ENCODE results near the gene MAP1B. TPM values are rescaled to one million over a fixed set of nuclear protein-coding genes. Genes with fewer than 3 reads are reported as not detected.

Gene MAP1B
- total RNA-seq, 1 donor from 2014 or later = 8.4 TPM

DNA sequence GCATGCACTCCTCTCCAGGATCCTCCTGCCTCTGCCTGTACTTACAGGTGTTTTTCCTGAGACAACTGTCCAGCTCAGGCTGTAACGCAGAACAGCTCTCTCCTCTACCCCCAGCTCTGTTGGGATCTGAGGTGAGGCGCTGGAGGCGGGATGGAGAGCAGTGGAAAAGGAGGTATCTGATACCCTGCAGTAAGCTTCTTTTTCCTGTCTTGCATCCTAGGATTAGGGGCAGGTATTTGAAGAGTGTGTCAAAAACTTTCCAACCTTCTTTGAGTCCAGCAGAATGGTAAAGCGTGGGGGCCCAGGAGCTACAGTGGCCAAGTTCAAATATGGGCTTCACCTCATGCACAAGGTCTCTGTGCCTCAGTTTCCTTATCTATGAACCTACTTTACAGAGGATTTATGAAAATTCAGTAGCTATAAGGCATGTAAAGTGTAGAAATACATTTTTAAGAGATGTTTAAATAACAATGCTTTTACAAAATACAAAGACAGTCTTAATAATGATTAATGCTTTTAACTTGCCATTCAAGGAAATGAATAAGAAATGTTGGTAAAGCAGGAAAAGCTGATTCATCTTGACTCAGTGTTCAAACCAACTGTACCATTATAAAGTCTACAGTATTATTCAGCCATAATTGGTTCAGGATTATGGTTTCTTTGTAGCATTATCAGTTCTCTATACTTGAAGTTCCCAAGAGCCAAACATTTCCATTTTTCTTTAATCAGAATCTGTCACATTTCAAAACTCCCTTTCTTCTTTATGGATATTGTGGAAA, 26.1 kb downstream of the MAP1B start:
- ATAC-seq = peak; percentile 80

DNA sequence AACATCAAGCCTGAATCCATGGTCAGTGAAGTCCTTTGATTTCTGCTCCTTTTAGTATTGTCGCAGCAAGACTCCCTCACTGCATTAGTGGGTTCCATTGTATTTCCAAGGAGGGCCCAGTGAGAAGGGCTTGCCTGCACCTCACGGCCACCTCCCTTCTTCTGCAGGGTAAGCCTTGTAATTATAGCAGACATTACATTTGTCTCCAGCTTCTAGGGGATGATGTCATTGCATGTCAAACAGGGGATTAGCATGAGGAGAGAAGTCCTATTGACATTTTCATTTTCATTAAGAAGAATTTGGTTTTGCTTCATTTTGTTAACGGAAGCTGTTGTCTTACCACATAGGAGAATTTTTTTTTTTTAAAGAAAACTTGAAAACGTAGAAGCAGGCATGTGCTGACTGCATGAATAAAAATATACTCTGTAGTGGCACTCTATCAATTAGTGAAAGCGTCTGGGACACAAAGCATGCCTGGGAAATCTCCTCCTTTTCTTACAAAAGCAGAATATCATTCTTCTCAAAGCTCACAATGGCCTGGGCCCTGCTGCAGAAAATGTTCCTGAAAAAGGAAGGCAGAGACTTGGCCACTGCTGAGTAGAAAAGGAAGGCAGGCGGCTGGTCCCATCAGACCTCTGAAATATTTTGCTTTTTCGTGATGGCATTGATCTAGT, 27.1 kb downstream of the MAP1B start:
- peak; percentile 81 for ATAC-seq

DNA sequence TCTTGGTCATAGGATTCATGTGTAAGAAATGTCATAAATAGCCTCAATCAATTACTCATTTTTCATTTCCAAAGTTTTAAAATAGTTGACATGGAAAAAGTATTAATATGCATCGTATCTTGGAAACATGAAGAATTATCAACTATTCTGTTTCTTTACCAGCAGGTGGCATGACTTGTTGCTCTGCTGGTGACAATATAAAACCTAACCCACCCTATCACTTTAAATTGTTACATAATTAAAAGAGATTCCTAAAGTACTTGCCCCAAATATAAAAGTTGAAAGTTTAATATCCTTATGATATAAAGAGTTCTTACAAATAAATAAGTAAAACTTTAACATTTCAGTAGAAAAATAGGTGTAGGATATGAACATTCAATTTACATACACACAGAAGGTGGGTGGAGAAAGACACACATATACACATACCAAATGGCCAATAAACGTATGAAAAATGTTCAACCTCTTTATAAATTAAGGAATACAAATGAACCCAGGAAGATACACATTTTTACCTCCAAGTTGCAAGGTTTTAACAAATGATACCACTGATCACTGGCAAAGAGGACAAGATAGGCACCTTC, 30.6 kb downstream of the MAP1B start:
- no peak for ATAC-seq

DNA sequence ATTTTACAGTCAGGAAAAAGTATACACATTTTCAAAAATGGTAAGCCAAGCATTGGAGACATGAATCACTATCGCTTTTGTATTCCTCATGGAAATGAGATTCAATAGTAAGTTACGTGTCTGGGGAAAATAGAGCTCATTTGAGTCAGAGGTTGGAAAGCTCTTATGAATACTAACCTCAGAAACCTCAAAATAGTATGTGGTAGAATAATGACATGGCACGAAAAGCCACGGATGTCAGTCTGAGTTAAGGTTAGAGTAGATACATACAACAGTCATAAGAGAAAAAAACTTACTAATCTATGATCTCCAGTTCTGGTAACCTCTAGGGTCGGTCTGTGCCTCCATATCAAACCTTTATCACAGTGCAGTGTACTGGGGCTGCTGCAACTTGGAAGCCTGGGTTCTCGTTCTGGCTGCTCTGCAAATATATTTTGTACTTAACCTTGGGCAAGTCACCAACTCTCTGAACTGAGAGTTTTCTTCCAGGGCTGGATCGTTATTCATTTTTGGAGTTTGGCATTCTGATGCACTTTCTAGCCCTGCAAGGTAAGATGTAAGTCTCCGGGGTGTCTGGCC, 31.8 kb downstream of the MAP1B start:
- ATAC-seq = no peak

DNA sequence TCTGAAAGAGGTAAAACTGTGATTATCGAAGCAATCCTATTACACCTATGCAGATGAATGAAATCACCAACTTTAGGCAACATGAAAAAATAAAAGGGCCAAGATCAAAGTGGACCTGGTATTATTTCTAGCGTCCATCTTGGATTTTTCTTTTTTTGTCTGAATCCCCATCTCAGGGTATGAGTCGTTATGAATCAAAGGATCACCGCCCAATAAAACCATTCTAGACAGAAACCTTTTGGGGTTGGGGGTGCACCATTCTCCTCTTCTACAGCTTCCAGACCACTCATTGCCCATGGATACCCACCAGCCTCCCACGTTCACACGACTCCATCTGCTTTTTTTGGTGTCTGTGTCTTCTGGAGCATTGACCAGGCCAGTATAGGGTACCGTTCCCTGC, 33.4 kb downstream of the MAP1B start:
- ATAC-seq = no peak

DNA sequence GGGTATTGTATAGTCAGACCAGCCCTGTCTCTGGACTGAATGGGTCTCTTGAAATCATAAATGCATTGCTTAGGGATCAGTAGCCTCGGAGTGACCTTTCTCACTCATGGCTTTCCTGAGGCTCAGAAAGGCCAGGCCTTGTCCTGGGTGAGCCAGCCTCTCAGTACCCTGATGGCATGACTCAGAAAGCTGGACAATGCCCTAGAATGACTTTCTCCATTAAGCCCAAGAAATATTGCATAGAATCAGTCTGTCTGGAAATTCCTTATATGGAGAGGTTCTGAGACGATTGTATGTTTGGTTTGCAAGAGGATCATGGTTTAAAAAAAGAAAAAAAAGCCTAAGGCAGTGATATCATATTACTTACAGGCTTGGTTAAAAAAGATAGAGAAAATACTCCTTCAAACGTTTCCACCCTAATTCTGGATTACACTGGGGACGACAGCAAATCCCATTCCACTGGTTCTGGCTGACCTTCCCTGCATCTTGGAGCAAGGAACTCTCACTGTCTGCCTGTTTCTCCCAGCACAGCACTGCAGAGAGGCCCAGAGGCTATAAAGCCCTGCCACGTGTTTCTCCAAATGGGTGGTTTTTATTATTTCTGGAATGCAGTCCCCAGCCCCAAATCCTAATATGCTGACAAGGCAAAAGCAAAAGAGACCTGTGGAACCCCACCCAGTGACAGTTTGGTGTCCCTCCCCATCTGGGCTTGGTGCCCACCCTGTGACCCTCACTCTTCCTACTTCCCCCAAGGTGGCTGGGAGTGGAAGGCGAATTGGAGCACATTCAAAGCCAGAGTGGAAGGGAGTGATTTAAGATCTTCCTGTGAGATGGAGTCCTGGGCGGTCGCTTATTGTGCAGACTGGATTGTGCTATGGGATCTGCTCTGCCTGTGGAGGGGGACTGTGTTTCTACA, 34.4 kb downstream of the MAP1B start:
- peak; percentile 35 for ATAC-seq

DNA sequence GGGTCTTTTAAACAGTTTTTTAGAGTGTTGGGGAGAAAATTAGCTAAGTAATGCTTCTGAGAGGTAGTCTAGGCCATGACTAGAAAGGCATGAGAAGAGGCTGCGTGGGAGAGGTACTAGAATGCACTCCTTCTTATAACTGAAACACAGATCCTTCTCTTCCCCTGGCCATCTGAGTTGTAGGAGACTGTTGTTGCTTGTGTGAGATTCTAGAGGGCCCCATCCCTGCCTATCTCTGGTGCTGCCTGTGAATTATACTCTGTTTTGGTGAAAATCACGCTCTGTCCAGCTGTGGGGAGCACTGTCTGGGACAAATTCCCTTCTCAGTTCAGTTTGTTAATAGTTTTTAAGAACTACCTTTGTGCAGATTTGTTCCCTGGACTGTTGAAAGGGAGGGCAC, 37.5 kb downstream of the MAP1B start:
- ATAC-seq = no peak

DNA sequence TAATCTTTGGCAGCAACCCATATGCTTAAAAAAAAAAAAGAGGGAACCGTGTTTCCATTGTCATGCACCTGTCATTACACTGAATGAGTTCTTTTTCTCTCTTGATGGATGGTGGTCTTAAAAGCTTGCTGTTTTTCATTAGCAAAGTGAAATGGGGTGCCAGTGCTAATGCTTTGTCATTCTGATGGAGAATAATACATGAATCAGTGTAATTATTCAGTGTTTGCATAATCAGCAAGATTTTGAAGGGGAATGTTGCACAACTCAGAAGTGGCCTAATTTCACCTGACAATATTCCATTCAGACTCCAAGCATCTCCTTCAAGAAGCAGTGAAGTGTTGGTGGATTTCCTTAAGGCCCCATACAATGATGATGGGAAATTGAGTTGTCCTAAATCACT, 38.1 kb downstream of the MAP1B start:
- peak; percentile 23 for ATAC-seq

DNA sequence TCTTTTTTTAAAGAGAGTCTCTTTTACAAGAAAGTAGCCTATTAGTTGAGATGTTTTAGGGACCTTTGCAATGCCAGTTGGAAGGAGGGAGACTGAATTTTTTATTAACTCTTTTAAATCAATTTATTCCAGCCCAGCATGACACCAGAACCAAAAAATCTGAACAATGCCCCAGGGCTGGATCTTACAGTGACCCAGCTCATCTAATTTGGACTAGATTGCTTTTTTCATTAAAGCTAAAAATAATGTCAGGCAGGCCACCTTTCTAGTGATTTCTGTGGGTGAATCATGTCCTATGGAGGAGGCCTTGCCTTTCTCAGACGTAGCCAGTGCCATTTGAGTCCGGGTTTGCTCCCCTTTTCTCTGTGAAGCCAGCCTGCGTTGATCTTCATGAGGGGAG, 38.8 kb downstream of the MAP1B start:
- no peak for ATAC-seq

DNA sequence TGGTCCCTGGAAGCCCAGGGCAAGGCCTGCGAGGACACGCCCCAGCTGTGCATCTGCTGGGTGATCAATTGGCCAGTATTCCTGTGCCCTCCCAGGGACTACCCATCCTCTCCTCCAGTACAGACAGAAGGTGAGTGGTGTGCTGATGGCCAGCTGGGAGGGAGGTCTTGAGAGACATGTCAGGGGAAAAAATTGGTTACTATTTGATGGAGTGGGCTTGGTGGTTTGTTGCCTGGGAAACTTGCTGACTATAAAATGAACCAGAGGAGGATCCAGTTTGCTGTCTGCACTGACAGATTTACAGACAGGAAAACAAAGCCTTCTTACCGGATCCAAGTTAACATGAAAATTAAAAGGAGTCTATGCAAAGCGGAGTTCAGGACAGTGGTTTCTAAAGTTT, 40.3 kb downstream of the MAP1B start:
- ATAC-seq = no peak

DNA sequence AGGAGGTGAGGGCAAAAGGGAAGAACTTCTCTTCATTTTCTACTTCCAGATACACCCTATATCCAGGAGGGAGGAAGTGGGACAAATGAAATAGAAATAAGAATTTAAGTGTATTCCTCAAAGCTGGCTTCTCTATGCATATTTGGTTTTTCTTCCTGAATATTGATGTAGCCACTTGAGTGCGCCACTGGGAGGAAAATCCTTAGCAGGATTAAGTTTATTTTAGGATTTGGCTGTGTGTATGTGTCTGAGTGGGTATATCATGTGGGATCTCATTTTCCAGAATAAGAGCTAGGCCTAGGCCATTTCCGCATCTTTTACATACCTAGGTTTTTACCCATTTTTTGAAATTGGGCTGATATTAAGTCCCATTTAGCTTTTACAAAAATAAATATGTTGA, 42.5 kb downstream of the MAP1B start:
- no peak for ATAC-seq

DNA sequence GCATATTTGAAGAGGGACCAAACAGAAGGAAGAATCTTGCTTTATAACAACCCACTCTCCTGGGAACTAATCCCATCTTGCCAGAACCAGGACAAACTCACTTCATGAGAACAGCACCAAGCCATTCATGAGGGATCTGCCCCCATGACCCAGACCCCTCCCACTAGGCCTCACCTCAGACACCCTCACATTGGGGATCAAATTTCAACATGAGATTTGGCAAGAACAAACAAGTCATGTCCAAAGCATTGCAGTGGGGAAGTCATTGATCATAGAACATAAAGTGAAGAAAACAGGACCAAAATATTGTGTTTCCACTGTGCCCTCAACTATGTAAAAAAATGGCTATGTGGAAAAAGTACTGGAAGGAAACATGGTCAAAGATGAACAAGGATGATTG, 43.9 kb downstream of the MAP1B start:
- ATAC-seq = no peak

DNA sequence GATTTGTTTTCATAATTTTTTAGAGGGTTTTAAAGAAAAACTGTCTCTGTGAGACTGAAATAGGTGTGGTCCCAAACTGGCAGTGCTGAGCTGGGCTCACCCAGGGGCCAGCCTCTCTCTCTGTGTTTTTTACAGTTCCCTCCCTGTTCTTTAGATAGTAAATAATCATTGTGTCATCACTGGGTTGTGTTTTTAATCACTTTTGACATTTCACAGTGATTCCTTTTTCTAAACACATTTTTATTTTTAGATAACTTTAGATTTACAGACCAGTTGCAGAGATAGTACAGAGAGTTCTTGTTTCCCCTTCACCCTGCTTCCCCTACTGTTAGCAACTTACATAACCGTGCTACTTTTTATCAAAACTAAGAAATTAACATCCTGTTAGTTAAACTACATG, 44.4 kb downstream of the MAP1B start:
- no peak for ATAC-seq

DNA sequence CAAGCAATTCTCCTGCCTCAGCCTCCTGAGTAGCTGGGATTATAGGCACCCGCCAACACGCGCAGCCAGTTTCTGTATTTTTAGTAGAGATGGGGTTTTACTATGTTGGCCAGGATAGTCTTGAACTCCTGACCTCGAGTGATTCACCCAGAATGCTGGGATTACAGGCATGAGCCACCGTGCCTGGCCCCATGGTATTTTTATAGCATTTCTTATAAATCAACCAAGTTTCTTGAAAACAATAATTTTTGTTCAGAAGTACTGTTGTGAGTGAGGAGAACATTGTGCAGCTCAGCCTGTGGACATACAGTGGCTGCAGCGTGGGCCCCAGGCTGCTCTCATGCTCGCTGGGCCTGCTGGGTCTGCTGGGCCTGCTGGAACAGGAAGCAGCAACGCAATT, 45.3 kb downstream of the MAP1B start:
- ATAC-seq = no peak

DNA sequence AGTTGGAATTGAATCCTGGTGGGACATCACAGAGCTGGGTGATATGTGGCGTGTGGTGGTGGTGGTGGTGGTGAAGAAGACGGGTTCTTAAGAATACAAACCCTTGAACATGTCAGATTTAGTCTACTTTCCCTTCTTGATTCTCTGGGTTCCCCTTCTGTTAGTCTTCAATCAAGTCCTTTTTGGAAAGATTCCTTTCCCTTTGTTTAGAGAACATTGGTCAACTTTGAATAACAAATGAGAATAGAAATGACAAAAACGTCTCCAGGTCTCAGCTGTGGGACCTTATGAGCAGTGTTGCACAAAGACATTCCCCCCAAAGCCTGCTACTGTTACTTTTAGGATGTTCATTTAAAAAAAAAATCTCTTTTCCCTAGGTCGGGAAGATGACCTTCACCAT, 46.3 kb downstream of the MAP1B start:
- no peak for ATAC-seq

DNA sequence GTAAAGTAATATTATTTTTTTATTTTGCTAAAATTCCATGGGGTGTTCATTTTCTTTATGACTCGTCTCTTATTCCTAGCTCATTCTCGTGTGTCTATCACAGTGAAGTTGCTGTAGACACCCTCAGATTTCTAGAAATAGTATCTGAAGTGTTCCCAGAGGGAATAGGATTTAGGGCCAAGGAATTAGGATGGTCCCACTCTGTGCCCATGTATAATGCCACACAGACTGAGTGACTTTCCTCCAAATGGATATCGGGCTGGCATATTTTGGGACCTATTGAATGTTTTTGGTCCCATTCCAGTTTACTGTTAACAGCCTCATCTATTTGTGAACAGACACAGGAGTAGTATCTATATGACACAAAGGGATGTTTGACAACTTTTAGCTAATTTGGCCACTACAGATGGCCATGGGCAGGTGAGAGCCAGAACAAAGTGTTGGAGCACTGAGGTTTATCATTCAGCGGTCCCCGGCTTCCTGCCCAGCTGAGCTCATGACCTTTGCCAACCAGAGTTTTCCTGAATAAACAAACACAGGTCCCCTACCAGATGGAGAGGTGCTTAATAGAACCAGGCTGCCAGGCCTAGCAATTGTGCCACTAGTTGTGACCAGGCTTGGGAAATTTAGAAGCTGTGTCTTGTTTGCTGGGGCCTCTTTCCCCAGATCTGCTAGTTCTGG, 46.9 kb downstream of the MAP1B start:
- no peak for ATAC-seq

DNA sequence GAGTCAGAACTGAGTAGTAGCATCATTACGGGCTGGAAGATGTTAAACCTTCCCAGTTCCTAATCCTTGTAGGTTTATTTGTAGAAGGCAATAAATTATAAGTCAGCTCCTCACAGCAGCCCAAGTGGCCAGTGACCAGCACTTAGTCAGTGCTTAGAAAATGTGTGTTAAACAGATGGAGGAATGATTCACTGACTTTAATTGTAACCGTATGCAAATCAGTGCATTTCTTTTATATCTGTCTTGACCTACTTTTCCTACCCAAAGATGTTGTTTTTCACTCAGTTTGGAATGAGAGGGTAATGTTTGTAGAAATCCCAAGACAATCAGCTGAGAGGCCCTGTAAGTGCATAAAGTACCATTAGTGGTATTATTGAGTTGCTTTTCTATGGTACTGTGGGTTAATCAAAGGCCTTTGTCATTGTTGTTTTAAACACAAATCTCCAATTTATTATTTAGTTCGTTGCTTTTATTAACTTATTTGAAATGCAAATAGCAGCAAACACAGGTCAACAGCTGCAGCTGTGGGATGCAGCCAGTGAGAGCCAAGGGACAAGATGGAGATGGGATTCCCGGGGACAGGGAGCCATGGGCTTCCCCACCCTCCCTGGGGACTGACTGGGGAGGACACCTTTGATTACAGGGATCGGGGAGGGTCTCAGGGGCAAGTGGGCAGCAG, 49.8 kb downstream of the MAP1B start:
- ATAC-seq = no peak

DNA sequence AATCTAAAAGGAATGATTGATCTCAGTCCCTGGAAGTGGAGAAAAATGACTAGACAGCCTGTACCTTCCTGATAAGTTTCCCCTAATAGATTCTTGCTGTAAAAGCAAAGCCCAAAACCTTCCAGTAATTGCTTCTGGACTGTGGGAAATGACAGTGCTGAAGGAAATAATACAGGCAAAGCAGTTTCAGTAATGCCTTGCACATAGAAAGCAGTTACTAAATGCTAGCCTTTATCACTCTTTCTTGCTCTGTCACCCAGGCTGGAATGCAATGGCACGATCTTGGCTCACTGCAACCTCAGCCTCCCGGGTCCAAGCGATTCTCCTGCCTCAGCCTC, 50.3 kb downstream of the MAP1B start:
- no peak for ATAC-seq

DNA sequence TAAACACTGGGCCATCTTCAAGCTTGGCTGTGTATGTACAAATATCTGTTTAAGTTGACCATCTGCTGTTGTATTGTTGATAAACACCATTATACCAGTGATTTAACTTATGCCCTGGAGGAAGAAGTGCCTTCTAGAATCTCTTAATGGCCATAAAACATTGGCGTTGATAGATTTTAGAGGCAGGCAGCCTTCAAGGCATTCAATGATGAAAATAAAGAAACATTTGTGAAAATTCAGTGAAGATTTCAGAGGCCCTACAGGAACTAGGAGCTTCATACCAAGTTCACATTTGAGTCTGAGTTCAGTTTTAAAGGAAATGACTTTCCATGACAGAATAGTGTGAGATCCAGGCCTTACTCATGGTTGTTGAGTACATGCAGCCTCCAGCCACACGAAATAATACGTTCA, 52.2 kb downstream of the MAP1B start:
- ATAC-seq = no peak

DNA sequence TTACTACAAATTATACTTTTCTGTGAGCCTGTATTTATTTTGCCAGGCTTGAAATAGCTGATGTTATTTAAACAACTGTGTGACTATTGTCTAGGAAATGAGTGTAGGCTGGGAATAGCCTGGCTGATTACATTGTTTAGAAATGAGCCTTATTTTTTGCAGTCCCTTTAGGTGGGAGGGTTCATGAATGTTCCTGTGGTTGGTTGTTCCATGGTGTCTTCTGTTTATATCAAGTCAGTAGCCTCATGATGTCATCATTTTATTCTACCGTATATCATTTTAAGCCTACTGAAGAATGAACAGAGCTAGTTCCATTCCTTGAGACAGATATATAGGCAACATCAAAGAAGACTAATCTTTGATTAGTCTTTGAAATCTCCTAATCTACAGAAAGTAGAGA, 53.1 kb downstream of the MAP1B start:
- no peak for ATAC-seq

DNA sequence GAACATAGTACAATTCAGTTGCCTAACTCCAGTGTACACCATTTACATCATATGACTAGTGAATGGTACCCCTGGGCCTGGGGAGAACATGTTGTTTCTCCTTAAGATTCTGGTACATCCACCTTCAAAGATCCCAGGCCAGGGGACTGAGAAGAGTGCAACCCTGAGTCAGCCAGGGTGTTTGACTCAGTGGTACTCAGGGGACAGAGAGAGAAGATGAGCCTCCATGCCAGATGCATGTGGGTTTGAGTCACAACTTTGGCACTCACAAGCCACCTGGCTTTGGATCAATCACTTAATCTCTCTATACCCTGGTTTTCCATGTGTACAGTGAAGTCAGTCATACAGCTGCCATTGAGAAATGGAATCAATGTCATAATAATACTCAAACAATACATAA, 53.7 kb downstream of the MAP1B start:
- no peak for ATAC-seq

DNA sequence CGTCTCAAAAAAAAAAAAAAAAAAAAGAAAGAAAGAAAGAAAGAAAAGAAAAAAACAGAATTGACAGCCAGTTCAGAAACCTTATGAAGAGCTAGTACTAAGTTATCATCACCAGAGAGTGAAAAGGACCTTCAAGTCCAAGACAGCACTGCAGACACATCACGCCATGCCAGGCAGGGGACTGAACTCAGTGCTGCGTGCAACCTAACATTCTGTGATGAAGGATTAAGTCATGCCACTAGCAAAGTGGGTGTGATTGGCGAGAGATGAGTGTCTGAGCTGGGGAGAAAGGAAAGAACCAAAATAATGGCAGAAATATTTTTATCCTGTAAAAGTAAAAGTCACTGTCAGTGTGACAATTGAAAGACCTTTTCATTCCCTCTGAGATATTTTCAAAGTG, 54.7 kb downstream of the MAP1B start:
- ATAC-seq = no peak

All from esophagus mucosa (tissue), 1 donor.